Epidermal melanocyte (primary cell): ENCODE results near the gene TTF2.

Source experiments
- DNase-seq: peaks from one replicate; pipeline ENCODE4 v3.0.0; 2011; ENCODE audit warnings: low spot score; ENCODE audit not compliant: insufficient read length

The TTF2 gene

GRCh38 chr1:117059678-117060440 is at the start of gene TTF2:
Gene TTF2 (plus strand): TSS chr1:117060326. CDS start chr1:117060347, 21 bp downstream.
- DNase-seq, result peak; percentile 97

GRCh38 chr1:117011334-117011733 is 48.8 kb upstream of the TTF2 start:
- no peak for DNase-seq

- no peak for DNase-seq
Measured at GRCh38 chr1:117013309-117013858, 46.7 kb upstream of the TTF2 start.

GRCh38 chr1:117014209-117014608 is 45.9 kb upstream of the TTF2 start:
- DNase-seq, result no peak

- no peak for DNase-seq
Measured at GRCh38 chr1:117015724-117016123, 44.4 kb upstream of the TTF2 start.

GRCh38 chr1:117017062-117017461 is 43.1 kb upstream of the TTF2 start:
- DNase-seq, result no peak

- no peak for DNase-seq
Measured at GRCh38 chr1:117017648-117018047, 42.5 kb upstream of the TTF2 start.

GRCh38 chr1:117020526-117021156 is 39.5 kb upstream of the TTF2 start:
- DNase-seq, result no peak

GRCh38 chr1:117022114-117022513 is 38.0 kb upstream of the TTF2 start:
- DNase-seq, result no peak

GRCh38 chr1:117025568-117025967 is 34.6 kb upstream of the TTF2 start:
- DNase-seq, result no peak

GRCh38 chr1:117026361-117026760 is 33.8 kb upstream of the TTF2 start:
- DNase-seq, result no peak

- no peak for DNase-seq
Measured at GRCh38 chr1:117029685-117030084, 30.4 kb upstream of the TTF2 start.

GRCh38 chr1:117030271-117030877 is 29.8 kb upstream of the TTF2 start:
- no peak for DNase-seq

GRCh38 chr1:117032266-117032665 is 27.9 kb upstream of the TTF2 start:
- no peak for DNase-seq

- no peak for DNase-seq
Measured at GRCh38 chr1:117032681-117033539, 27.2 kb upstream of the TTF2 start.

GRCh38 chr1:117033772-117034171 is 26.4 kb upstream of the TTF2 start:
- no peak for DNase-seq

GRCh38 chr1:117034791-117035290 is 25.3 kb upstream of the TTF2 start:
- DNase-seq, result no peak

GRCh38 chr1:117036018-117036461 is 24.1 kb upstream of the TTF2 start:
- DNase-seq, result no peak

- no peak for DNase-seq
Measured at GRCh38 chr1:117037802-117038201, 22.3 kb upstream of the TTF2 start.

GRCh38 chr1:117038236-117038635 is 21.9 kb upstream of the TTF2 start:
- DNase-seq, result no peak

- no peak for DNase-seq
Measured at GRCh38 chr1:117044217-117044616, 15.9 kb upstream of the TTF2 start.
